Measurements from ENCODE around the gene TMEM37. TPM values are rescaled to one million over a fixed set of nuclear protein-coding genes. Genes with fewer than 3 reads are reported as not detected.

Gene TMEM37
- total RNA-seq, 2 experiments from 2014 or later = not detected

DNA sequence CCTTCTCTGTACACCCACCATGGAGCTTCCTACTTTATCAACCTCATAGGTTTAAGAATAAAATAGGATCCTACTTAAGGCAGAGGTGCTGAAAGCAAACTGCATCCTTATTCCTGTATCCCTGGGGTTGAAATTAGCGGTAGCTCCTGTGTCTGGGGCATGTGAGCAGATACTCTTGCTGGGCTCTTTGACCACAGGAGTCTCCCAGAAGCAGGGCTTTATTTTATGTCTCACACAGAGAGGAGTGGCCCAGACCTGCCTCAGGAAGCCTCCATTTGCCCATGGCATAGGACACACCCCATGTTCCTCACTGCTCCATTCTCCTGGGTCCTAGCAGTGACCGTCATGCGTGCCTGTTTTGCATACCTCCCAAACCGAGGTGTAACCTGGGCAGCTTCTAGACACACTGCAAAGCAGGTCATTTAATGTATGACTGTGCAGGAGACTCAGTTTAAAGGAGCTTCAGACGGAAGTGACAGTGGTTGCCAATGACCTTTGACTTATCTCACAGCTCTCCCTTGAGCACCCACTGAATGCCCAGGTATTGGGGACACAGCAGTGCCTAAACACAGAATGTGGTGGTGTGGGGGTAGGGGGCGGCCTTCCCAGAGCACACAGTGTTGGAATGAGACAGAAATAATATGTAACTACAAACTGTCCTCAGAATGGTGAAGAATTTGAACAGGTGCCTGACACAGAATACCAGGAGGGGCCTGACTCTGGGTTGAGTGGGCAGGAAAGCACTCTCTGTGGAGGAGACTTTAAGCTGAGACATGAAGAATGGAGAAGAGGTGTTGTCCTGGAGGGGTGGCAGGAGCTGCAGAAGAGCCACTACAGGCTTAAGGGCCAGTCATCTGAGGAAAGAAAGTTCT lies 3.7 kb downstream of the TMEM37 start:
- CTCF ChIA-PET = no interaction called here
- POLR2A ChIA-PET = no interaction called here
- H3K4me1 Mint-ChIP-seq (ENCODE audit: low read depth) = peaks cover 7% of the 10 kb centered on the region
- Histone ChIP-seq H3K27ac (ENCODE audit: low read depth in 1 of 2, low read length in 2 of 2) (no peak overlapping the region), H3K4me3 (ENCODE audit: low read length) (no peak overlapping the region), H3K4me1 (ENCODE audit: insufficient read depth, low read length) (peaks cover 8% of the 10 kb centered on the region), H3K27me3 (ENCODE audit: control insufficient read depth in 1 of 2, insufficient read depth in 2 of 2, low read length in 2 of 2) (peaks cover 26 to 31% of the 10 kb centered on the region in 2 experiments), H3K9me3 (ENCODE audit: control insufficient read depth in 1 of 2, insufficient read depth in 1 of 2, low read length in 2 of 2) (peaks cover 0 to 12% of the 10 kb centered on the region in 2 experiments), H3K36me3 (ENCODE audit: insufficient read depth, low read length) (no peaks in the 10 kb centered on the region)
- TF ChIP-seq, protein P1, sequence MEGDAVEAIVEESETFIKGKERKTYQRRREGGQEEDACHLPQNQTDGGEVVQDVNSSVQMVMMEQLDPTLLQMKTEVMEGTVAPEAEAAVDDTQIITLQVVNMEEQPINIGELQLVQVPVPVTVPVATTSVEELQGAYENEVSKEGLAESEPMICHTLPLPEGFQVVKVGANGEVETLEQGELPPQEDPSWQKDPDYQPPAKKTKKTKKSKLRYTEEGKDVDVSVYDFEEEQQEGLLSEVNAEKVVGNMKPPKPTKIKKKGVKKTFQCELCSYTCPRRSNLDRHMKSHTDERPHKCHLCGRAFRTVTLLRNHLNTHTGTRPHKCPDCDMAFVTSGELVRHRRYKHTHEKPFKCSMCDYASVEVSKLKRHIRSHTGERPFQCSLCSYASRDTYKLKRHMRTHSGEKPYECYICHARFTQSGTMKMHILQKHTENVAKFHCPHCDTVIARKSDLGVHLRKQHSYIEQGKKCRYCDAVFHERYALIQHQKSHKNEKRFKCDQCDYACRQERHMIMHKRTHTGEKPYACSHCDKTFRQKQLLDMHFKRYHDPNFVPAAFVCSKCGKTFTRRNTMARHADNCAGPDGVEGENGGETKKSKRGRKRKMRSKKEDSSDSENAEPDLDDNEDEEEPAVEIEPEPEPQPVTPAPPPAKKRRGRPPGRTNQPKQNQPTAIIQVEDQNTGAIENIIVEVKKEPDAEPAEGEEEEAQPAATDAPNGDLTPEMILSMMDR (IDR thresholded peaks at IDR 0.05) = no peak
- no peak overlapping the region for H3K4me3 Mint-ChIP-seq
- no peaks in the 10 kb centered on the region for H3K9me3 Mint-ChIP-seq
- H3K27ac Mint-ChIP-seq = no peak overlapping the region
- peaks cover 58% of the 10 kb centered on the region for H3K27me3 Mint-ChIP-seq
- ATAC-seq (ENCODE audit: poor library complexity) (no peak), DNase-seq (no peak)
- H3K36me3 Mint-ChIP-seq (ENCODE audit: low read depth) = no peaks in the 10 kb centered on the region
- intact Hi-C loops (cut with DNase I, micrococcal nuclease) = no loop called here

DNA sequence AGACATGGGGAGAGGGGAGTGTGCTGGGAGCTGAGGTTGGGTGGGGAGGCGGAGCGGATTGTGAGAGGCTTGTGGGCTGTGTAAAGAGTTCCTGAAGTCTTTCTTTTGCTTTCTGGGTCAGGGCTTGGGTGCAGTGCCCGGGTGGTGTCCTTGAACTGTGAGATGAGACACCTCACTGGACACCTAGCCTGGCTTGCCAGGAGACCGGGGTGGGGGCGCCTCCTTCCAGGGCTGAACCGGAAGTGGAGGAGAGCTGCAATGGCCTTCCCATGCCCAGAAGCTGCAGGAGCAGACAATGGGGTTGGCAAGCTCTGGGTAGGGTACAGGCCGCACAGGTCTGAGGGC lies 4.3 kb downstream of the TMEM37 start:
- Mint-ChIP-seq H3K4me3 (no peak overlapping the region), H3K27me3 (peaks cover 52% of the 10 kb centered on the region), H3K9me3 (no peaks in the 10 kb centered on the region), H3K36me3 (ENCODE audit: low read depth) (no peaks in the 10 kb centered on the region), H3K4me1 (ENCODE audit: low read depth) (peaks cover 7% of the 10 kb centered on the region), H3K27ac (no peak overlapping the region)
- TF ChIP-seq, protein P1 (IDR thresholded peaks at IDR 0.05) = no peak
- no peak overlapping the region for H3K27ac ChIP-seq (ENCODE audit: low read depth in 1 of 2, low read length in 2 of 2)
- POLR2A ChIA-PET = no interaction called here
- CTCF ChIA-PET = no interaction called here
- no peak for DNase-seq
- ATAC-seq (ENCODE audit: poor library complexity) = no peak
- no peak overlapping the region for H3K4me3 ChIP-seq (ENCODE audit: low read length)
- H3K9me3 ChIP-seq (ENCODE audit: control insufficient read depth in 1 of 2, insufficient read depth in 1 of 2, low read length in 2 of 2) = peaks cover 0 to 12% of the 10 kb centered on the region in 2 experiments
- peaks cover 23 to 28% of the 10 kb centered on the region in 2 experiments for H3K27me3 ChIP-seq (ENCODE audit: control insufficient read depth in 1 of 2, insufficient read depth in 2 of 2, low read length in 2 of 2)
- intact Hi-C loops (cut with DNase I, micrococcal nuclease) = no loop called here
- peaks cover 8% of the 10 kb centered on the region for H3K4me1 ChIP-seq (ENCODE audit: insufficient read depth, low read length)
- H3K36me3 ChIP-seq (ENCODE audit: insufficient read depth, low read length) = no peaks in the 10 kb centered on the region

DNA sequence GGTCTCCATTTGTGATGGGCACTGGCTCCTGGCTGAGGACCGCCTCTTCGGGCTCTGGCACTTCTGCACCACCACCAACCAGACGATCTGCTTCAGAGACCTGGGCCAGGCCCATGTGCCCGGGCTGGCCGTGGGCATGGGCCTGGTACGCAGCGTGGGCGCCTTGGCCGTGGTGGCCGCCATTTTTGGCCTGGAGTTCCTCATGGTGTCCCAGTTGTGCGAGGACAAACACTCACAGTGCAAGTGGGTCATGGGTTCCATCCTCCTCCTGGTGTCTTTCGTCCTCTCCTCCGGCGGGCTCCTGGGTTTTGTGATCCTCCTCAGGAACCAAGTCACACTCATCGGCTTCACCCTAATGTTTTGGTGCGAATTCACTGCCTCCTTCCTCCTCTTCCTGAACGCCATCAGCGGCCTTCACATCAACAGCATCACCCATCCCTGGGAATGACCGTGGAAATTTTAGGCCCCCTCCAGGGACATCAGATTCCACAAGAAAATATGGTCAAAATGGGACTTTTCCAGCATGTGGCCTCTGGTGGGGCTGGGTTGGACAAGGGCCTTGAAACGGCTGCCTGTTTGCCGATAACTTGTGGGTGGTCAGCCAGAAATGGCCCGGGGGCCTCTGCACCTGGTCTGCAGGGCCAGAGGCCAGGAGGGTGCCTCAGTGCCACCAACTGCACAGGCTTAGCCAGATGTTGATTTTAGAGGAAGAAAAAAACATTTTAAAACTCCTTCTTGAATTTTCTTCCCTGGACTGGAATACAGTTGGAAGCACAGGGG lies 5.5 kb downstream of the TMEM37 start:
- Histone ChIP-seq H3K9me3 (ENCODE audit: control insufficient read depth in 1 of 2, insufficient read depth in 1 of 2, low read length in 2 of 2) (peaks cover 0 to 10% of the 10 kb centered on the region in 2 experiments), H3K27me3 (ENCODE audit: control insufficient read depth in 1 of 2, insufficient read depth in 2 of 2, low read length in 2 of 2) (peaks cover 19 to 21% of the 10 kb centered on the region in 2 experiments), H3K27ac (ENCODE audit: low read depth in 1 of 2, low read length in 2 of 2) (no peak overlapping the region), H3K4me3 (ENCODE audit: low read length) (no peak overlapping the region), H3K36me3 (ENCODE audit: insufficient read depth, low read length) (no peaks in the 10 kb centered on the region), H3K4me1 (ENCODE audit: insufficient read depth, low read length) (peaks cover under 1% of the 10 kb centered on the region)
- POLR2A ChIA-PET = no interaction called here
- H3K4me1 Mint-ChIP-seq (ENCODE audit: low read depth) = peaks cover 5% of the 10 kb centered on the region
- no peaks in the 10 kb centered on the region for H3K36me3 Mint-ChIP-seq (ENCODE audit: low read depth)
- H3K27ac Mint-ChIP-seq = no peak overlapping the region
- peaks cover 45% of the 10 kb centered on the region for H3K27me3 Mint-ChIP-seq
- ATAC-seq (ENCODE audit: poor library complexity) (no peak), DNase-seq (no peak)
- TF ChIP-seq, protein P1 (IDR thresholded peaks at IDR 0.05) = no peak
- no peak overlapping the region for H3K4me3 Mint-ChIP-seq
- CTCF ChIA-PET = no interaction called here
- no peaks in the 10 kb centered on the region for H3K9me3 Mint-ChIP-seq
- intact Hi-C loops (cut with DNase I, micrococcal nuclease) = no loop called here
